IPS-NIHi11 (cell line): ENCODE results near the gene UGT2A3.
"Not testable (repeated sequence)": the region's sequence is repeated elsewhere in the genome, so short reads cannot be mapped to it uniquely, and the experiment has no call there.

Source experiments
- DNase-seq: peaks from one replicate; pipeline ENCODE4 v3.0.0; 2012; ENCODE audit warnings: mixed read lengths, low spot score

UGT2A3 gene

DNA sequence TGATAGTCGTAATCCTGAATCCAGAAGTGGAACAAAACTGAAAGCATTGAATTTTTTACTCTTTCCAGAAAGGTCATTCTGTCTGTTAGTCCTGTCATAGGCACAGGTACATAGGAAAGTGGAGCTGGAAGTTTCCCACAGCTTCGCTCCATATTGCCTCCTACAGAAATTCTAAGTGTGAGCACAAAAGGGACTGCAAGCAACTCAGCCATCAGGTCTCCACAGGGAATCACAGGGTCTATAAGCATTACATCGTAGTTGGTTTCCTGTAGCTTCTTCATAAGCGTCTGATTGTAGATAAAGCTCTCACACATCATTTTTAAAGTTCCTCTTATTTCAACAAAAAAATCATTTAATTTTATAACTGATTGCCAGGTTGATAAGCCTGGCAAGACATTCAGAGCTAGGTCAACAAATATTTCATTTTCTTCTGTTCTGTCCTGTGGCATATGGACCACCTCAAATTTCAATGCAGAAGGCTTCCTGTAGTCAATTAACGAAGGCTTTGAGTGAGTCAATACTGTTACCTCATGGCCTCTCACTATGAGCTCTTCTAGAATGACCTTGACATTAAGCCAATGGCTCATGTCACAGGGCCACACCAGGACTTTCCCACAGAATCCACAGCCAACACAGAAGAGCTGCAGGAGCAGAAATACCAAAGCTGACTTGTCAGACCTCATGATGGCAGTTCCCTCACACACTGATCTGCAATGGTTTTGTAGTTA is at the start of gene UGT2A3:
UGT2A3 (minus strand) TSS at position 727 of the 728 bp plus-strand sequence; CDS start at position 683, 44 bp downstream.
- DNase-seq, result no peak

DNA sequence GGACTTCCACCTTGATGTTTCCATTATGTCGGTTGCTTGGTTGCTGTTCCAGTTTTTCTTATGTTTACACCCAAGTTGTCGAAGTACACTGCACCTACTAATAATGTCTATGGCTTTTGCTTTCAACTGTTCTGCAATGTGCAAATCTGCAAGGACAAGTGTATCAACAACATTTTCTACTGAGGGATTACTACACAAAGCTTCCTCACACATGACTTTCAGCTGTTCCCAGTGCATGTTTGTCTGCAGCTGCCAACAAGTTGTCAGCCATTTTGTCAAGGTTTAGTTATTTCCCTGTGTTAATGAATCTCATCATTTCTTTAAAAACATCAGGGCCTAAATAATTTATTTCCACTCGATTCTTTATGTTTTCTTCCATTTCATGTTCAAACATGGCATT is 45.4 kb upstream of the UGT2A3 start:
- DNase-seq, result no peak

DNA sequence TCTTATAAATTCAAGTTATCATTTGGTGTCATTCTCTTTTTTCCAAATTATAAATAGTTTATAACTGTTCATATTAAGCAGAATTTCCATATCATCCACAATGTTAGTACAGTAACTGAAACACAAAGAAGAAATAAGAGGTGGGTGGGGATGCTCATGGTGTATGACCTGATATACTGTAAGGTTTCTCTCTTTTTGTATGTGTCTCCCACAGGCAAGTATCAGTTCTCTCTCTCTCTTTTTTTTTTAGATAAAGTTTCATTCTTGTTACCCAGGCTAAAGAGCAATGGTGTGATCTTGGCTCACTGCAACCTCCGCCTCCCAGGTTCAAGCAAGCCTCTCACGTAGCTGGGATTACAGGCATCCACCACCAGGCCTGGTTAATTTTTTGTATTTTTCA is 43.7 kb upstream of the UGT2A3 start:
- no peak for DNase-seq

DNA sequence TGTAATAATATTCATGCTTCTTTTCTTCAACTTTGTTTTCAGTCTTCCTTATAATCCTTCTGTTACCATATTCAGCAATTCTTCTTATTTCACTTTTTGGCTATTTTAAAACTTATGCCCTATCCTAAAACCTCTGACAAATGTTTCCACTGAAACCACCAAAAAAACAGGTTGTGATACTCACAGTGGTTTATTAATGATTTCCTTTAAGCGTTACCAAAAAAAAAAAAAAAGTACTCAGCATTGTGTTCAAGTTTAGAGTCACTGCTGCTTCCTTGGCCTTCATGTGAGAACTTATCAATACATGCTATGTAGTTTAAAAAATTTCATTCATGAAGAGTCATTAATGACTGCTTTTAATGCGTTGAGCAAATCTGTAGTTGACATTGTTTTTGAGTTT is 35.4 kb upstream of the UGT2A3 start:
- DNase-seq, result no peak

DNA sequence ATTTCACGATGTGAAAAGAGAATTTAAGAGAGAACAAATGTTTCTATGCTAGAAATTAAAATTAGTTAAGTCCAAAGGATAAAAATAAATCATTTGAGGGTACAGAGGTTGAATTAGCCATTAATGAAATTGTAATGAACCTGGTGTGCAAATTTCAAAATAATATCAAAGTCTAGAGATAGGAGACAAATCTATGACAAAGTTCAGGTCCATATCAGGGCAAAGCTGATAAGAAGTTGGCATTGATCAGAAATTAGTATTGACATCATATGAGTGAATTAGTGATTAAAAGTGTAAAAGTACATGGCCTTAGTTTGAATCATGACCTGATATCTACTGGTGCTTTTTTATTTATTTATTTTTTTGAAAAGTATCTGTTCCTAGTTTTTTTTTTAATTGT is 33.8 kb upstream of the UGT2A3 start:
- no peak for DNase-seq

DNA sequence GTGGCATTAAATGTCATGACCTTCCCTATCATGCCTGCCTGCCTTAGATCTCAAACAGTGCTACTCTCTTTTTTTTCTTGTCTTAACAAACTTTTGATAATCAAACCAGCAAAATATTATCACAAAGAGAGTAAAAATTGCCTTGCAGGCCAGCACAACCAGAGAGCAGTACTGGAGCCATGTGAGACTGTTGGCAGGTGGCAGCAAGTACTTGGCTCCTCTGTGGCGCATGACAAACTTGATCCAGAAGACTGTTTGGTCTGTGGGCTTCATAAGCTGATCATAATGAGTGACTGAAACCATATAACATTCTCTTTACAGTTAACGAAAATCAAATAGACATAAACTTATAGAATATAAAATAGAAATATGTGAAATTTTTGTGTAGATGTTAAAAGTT is 33.3 kb upstream of the UGT2A3 start:
- no peak for DNase-seq

DNA sequence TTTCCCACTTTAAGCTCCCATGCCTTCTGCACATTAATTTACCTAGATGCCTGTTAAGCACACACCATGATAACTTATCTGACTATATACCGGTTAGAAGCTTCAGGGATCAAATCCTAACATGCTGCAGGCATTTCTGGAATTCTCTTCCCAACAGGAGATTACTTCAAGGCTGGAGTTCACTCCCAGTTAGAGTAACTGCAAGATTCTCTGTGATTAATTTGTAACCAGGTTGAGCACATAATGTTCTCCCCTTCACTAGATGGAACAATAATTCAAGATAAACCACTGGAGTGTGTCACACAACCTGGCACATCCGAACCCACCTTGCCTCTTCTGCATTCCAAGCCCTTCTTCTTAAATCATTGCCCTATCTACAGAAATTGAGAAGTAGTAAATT is 11.8 kb upstream of the UGT2A3 start:
- DNase-seq, result no peak

DNA sequence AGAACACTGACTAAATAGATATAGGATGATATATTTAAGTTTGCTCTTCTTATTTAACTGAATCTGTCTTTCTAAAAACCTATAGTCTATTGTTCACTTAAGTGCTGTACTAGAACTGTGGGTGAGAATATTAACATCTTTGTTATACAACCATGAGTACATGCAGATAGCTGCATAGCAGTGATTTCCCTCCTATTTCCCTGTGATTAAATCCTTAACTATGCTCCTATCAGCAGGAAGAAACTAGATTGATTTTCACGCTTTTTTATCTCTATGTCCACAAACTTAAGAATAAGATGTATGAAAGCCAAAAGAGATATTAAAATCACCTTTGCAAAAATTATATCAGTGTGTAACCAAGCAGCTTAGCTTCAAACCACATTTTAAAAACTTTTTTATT is 11.3 kb upstream of the UGT2A3 start:
- DNase-seq, result no peak

DNA sequence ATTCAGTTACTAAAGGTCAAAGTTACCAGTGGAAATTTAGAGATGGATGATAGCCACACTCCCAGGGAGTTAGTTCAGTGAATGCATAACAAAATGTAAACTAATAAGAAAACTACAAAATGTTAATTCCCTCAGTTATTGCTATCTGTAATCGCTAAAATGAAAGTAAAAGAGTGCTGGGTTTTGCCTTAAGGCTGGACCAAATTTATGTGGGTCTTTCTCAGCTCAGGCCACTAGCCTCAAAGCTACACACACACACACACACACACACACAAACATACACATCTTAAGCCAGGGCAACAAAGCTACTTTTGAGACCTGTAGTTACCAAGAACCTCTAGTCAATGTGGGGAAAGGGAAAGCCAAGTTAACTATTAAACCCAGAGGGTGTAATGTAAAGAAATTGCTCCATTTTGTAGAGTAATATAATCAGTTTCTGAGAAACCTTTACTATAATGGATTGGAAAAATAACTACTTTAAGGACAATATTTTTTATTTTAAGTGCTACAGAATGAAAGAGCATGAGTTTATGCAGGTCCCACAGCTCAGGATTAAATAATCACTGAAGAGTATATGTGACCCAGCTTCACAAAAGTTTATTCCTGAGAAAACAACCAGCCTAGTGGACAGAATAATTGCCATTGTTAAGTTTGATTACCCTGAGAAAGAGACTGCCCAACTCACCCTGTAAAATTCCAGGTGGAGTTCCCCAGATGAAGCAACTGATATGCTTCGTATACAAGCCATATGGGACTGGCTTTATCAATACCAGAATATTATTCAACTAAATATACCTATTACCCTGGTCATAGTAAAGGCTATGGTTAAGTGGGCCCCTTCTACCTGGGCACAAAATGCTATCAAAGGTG is 8.9 kb upstream of the UGT2A3 start:
- DNase-seq, result no peak

DNA sequence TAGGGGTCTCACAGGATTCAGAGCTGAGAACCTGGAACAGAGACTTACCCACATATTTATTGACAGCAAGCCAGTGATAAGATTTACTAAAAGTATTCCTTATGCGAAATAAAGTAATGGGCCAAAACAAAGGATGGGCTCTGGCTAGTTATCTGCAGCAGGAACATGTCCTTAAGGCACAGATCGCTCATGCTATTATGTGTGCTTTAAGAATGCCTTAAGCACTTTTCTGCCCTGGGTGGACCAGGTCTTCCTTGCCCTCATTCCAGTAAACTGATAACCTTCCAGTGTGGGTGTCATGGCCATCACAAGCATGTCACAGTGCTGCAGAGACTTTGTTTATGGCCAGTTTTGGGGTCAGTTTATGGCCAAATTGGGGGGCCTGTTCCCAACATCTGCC is 7.5 kb upstream of the UGT2A3 start:
- DNase-seq, result not testable (repeated sequence)

DNA sequence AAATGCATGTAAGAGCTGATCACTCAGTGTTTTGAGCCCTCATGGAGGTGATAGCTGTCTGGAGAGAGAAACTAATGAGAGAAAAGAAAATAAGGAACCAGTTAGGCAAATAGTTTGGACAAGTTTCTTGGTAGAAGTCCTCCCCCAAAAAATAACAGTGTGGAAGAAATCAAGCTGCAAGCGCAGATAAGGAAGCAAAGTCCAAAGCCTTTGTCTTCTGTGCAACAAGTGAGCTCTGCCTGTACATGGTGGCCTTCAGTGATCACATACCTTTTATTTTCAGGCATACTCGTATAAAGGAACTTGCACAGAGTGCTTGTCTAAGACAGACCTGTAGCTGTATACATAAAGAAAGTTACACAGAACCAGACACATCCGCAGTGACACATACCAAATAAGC is 2.5 kb upstream of the UGT2A3 start:
- DNase-seq, result no peak

DNA sequence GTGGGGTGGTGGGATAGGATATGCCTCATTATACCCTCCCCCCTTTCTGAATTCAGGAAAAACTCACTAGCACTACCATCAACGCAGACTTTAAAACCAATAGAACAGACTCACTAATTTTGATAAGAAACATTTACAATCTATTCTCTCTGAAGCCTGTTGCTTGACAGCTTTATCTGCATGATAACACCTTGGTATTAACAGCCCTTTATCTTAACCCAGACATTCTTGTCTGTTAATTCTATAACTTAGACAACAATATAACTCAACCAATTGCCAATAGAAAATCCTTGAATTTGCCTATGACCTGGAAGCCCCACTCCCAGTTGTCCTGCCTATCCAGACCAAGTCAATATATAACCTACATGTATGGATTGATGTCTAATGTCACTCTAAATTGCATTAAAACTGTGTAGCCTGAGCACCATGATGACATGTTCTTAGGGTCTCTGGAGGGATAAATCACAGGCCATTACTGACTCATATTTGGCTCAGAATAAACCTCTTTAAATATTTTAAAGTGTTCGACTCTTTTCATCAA is 1.5 kb upstream of the UGT2A3 start:
- no peak for DNase-seq

DNA sequence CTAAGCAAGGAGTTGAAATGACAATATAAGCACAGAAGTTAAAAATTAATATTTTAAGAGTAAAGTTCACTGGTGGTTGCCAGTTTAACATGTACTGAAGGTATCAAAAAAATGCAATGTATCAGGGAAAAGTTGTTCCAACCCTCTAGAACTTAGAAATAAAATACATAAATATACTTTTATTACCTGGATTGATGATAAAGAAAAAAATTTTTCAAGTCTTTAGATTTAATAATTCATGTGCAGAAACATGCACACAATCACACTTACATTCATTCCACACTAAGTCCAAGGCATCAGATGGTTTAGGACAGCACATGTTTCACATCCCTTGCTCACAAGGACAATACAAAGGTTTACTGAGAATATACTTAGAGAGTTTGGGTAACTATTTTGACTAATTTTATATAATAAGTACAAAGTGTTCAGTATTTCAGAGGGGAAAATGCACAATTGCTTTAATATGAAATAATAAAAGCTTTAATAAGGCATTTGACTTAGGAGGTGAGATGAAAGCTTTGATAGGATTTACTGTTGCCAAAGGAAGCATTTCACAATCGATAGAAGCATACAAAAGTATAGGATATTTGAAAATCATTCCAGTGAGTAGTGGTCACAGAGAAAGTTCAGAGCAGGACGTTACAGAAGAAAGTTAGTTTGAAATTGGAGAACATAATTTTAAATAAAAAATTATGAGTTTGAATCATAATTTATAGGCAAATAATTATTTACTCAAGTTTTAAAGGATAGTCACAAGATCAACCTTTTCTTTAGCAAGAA is 392 bp upstream of the UGT2A3 start:
- no peak for DNase-seq

DNA sequence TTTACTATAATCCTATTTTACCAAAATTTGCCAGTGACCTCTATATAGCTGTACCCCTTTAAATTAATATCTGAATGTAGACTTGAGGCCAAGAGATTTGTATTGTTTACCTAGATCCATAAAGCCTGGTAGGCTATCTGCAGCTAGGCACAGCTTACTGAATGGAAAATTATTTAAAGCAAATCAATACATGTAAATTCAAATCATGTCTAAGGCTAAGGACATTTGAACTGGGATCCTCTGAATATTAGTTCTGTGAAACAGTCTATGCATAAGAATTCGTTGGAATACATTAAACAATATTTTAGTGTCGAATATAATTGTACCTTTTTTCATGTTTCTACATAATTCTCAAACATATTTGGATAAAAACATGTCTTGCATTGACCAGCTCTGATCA is 1.6 kb downstream of the UGT2A3 start:
- no peak for DNase-seq

DNA sequence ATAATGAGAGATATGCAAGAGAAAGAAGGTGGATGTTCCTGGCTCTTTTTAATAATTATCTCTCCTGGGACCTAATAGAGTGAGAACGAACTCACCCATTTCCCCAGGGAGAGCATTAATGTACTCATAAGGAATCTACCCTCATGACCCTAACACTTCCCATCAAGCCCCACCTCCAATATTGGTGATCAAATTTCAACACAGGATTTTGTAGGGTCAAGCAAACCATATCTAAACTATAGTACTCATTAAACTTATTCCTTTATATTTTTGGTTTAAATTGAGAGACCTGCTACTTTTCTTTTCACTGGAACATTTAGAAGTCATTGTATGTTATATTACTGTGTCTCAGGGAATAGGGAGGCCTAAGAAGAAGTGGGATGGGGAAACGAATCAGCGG is 2.6 kb downstream of the UGT2A3 start:
- DNase-seq, result no peak

DNA sequence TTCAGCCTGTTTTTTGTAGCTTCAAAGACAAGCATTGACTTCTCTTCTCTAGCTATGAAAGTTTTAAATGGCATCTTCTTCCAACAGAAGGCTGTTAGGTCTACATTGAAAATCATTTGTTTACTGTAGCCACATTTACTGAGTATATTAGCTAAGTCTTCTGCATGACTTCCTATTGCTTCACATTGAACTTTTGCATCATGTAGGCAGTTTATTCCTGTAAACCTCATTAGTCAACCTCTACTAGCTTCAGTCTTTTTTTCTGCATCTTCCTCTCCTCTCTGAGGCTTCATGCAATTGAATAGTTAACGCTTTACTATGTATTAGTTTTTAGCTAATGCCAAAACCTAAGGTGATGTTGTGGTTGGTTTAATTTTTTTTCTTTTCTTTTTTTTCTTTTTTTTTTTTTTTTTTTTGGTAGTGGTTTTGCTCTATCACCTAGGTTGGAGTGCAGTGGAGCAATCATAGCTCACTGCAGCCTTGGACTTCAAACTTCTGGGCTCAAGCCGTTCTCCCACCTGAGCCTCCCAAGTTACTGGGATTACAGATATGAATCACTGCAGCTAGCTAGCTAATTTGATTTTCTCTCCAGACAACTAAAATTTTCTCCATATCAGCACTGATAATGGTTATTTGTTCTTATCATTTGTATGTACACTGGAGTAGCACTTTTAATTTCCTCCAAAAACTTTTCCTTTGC is 3.4 kb downstream of the UGT2A3 start:
- no peak for DNase-seq

DNA sequence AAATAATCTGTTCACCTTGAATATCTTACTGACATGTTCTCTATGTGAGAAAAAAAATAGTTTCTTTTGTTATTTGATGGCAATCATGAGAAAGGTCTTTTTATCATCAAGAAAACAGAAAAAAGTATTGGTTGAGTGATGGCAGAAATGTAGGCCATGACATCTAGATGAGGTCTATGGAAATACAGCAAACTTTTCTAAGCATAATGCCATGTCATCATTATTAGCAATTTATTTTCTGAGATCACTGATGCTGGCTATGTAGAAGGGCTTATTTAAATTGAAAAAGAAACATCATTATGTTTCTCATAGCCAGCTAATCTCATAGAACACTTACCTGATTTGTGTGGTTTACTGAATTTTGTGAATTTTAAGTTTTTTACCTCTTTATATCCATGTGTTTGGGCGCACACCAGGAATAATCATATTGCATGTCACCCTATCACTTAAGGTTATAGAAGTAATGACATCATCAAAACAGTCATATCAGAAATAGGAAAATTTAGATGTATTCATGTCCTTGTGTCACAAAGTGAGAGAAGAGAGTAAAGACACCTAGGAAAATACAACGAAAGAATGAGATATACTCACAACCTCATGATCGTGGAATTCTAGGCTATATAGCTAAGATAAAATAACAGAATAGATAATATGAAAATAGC is 22.4 kb downstream of the UGT2A3 start:
- no peak for DNase-seq

DNA sequence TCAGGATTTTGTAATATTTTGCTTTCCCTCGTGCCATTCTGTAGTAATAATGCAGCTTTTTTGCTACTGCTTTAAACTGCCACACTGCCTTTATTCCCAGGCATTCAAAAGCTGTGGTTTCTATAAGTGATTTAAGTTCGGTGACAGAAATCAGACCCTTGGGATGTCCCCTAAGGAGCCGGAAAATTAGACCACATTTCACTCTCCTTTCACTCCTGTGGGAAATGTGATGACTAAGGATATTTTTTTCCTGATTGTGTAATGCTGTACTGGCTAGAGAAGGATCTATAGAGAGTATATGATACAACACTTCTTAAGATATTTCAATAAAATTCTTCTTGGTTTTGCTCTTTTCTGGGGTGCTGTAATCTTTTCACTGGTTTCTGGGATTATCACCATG is 24.4 kb downstream of the UGT2A3 start:
- DNase-seq, result no peak

DNA sequence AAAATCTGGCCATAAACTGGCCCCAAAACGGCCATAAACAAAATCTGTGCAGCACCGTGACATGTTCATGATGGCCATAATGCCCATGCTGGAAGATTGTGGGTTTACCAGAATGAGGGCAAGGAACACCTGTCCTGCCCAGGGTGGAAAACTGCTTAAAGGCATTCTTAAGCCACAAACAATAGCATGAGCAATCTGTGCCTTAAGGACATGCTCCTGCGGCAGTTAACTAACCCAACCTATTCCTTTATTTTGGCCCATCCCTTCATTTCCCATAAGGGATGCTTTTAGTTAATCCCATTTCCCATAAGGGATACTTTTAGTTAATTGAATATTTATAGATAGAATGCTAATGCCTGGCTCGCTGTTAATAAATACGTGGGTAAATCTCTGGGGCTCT is 29.4 kb downstream of the UGT2A3 start:
- DNase-seq, result not testable (repeated sequence)

DNA sequence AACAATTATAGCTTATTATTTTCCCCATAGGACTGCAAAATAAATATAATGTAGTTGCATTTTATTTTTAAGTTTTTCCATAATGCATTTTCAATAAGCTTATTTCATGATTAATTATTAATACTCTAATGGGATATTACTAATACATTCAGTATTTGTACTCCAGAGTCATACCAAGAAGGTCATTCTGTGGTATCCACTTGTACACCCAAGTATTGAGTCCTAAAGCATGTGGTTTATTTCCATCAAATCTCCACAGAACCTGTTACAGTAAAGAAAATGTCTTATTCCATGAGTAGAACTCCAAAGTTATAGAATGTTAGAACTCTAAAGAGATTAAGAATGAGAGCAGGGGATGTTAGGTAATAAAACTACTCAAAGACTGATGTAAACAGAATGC is 30.6 kb downstream of the UGT2A3 start:
- DNase-seq, result no peak

DNA sequence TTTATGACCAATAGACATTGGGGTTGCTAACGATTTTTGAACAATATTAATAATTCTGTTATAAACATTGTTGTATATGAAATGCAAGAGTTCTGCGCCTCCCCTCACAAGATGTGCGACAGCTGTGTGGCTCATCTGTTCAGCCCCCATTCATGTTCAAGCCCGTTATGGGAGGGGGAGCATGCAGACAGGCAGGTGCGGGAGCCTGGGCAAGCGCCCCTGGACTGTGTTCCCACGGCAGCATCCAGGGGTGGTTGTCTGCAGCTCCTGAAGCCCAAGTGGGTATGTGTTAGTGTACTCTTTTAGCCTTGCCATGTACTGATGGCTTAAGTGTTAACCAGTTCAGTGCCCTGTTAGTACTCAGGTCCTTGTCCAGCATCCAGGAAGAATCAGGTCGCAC is 34.6 kb downstream of the UGT2A3 start:
- DNase-seq, result no peak
